GM18951 (cell line): Measurements from ENCODE around the gene CHMP1B.
"Not testable (repeated sequence)": the region's sequence is repeated elsewhere in the genome, so short reads cannot be mapped to it uniquely, and the experiment has no call there.

Experiments
- POLR2A ChIP-seq: IDR thresholded peaks from 4 replicates; pipeline ENCODE4 v1.6.1; 2011; ENCODE audit warnings: mild to moderate bottlenecking; ENCODE audit not compliant: insufficient read length, insufficient read depth; ENCODE audit errors: extremely low read depth
- in situ Hi-C: fragments of 300-500 bp; cut with MboI; formaldehyde crosslinking; loops from one replicate; pipeline ENCODE4 v1.12.0; 2022; ENCODE audit warnings: low sequenced_read_pairs, mixed read lengths, inconsistent platforms; ENCODE audit not compliant: unreplicated experiment

The CHMP1B gene

DNA sequence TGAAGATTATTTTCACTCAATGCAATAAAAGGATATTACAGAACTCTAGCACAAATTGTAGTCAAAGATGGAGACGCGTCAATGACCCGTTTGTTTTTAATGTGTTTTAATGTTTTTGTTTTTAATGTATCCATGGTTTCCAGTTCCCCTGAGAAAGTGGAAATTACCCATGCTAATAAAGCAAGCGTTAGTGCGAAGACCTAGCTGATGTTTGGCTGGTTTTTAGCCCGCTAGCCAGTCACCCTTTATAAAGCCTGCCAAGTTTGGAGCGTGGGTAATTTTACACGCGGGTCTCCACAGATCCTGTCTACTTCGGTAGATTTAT, 430 bp upstream of the CHMP1B start:
- no peak for TF ChIP-seq POLR2A
- in situ Hi-C loops: no loop called here

DNA sequence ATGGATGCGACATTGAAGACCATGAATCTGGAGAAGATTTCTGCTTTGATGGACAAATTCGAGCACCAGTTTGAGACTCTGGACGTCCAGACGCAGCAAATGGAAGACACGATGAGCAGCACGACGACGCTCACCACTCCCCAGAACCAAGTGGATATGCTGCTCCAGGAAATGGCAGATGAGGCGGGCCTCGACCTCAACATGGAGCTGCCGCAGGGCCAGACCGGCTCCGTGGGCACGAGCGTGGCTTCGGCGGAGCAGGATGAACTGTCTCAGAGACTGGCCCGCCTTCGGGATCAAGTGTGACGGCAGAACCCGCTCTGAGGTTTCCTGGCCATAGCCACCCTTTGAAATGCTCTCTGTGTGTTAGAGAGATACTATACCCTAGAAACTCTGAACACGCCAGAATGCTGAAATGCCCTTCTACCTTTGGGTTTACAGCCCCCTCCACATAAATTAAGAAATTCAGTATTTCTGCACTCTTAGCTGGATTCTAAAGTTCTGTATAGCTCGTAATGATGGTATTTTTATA, 659 bp downstream of the CHMP1B start:
- in situ Hi-C loops: no loop called here
- TF ChIP-seq POLR2A: no peak

DNA sequence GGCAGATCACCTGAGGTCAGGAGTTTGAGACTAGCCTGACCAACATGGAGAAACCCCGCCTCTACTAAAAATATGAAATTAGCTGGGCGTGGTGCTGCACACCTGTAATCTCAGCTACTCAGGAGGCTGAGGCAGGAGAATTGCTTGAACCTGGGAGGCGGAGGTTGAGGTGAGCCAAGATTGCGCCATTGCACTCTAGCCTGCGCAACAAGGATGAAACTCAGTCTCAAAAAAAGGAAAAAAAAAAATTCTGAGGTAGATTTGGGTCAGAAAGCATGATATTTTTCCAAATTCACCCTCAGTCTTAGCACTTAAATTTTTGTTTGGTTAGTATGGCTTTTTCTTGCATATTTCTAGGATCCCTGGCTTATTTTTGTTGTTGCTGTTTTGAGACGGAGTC, 3.3 kb downstream of the CHMP1B start:
- in situ Hi-C loops: not testable (repeated sequence)

DNA sequence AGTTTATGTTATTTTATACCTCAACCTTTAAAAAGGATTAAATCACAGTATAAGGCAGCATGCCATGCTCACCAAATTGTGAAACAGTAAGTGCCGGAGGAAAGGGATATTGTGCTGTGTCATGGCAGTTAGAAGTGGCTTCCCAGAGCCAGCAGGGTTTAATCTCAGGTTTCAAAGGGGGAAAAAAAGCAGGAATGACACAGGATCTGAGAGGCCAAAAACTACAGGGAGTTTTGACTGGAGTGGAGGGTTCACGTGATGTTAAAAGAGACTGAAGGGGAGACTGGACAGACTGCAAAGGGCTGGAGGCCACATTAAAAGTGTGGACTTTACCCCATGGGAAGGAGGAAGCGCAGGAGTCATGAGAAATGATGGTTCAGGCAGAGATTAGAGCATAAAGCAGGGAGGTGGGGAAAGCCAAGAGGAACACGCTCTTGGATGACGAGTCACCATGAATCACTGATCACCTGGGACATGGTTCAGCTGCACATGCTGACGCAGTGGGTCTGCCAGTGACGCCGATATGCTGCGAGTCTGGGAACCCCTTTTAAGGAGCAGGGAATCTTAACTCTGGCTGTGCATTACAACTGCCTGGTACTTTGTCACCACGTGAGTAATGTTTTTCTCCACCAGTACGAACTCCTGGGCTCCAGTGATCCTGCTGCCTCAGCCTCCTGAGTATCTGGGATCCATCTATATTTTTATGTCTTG, 6.1 kb downstream of the CHMP1B start:
- in situ Hi-C loops: no loop called here
- no peak for TF ChIP-seq POLR2A

DNA sequence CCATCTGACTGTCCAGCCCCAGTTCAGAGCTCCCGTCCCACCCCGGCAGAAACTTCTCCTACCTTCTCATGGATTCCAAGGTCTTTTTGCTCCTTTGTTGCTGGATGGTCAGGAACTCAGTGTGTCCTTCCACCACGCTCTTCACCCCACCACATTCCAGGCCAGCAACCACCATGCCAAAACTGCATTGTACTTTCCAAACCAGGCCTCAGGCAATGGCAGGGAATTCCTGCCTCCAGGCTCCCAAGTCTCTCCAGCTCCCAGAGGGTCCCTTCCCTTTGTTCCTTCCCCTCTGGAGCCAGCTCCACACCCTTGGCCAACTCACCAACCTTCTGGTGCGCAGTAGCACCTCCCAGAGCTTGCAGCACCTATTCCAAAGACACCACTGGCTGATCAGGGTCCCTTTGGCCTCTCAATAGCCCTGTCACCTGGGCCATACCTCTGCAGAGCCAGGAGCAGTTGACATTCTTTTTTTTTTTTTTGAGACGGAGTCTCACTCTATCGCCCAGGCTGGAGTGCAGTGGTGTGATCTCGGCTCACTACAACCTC, 8.1 kb downstream of the CHMP1B start:
- in situ Hi-C loops: no loop called here
- TF ChIP-seq POLR2A: no peak

DNA sequence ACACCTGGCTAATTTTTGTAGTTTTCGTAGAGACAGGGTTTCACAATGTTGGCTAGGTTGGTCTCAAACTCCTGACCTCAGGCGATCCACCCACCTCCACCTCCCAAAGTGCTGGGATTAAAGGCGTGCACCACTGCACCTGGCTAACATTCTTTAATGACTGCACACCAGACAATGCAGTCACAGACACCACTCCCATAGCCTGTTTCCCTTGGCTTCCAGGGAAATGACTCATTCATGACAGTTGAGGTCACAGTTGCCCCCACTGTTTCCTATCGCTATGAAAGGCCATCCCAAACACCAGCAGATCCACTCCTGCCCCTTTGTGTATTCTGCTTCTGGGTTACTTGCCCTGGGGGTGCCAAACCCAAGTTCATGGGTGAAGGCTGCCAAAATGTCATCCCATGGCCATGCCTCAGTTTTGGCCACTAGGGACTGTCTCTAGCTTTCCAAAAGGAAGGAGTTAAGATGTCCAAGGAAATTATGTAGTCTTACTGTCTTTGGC, 8.7 kb downstream of the CHMP1B start:
- no peak for TF ChIP-seq POLR2A
- in situ Hi-C loops: no loop called here

DNA sequence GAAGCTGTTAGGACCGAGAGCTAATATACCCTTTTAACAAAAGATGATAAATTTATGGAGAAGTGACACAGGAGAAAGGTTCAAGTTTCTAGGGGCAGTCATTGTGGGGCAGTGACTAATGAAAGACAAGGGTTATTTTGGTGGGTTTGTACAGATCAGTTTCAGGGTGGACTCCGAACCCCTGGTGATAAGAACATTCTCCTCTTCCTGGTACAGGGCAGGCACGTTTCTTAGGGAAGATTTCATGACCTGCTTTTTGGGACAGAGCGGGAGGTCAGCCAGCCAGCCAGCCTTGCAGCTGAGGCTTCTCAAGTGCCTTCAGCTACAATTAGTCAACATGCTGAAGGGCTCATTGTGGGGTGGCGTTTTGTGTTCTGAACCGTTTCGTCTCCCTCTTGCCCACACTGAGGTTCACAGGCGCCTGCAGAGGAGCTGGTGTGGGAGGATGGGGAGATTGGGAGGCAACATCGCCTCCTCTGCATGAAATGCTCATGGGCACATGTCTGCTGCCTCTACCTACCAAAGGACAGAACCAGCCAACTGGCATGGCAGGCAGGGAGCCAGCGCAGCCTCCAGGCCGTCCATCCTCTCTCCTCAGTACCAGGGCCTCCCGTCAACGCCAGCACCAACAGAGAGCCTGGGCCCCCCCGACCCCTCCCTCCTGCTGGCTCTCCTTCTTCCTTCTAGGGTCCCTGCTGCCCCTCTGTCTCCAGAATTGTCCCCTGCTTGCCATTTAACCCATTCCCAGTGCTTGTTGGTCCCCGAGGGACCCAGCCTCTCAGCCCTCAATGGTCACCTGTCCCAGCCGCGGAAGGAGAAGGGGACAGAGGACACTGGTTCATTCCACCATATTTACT, 9.6 kb downstream of the CHMP1B start:
- TF ChIP-seq POLR2A: no peak
- in situ Hi-C loops: no loop called here

DNA sequence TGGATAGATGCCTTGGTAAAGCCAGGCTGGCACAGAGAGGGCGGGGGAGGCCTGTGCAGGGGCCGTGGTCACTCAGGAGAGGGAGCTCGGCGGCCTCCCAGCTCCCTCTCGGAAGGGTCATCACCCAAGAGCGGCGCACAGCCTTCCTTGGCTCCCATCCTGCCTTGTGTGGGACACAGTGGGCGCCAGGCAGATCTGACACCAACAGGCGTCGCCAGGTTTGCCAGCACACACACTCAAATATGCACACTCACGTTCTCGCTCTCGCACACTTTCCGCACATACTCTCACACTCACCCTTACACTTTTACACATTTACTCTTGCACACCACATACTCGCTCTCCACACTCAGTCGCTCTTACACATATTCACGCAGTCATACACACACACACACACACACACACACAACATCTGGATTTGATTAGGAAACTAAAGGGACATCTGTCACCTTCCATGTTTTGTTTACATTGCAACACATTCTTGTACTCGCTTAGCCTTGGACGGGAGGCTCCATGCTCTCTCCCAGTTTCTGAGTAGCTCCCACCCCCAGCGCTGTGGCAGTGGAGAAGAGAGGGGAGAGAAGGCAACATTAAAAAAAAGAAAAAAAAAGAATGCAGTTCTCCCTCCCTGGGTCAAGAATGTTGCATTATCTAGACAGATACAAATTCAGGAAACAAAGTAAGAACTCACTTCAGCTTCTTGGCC, 10.5 kb downstream of the CHMP1B start:
- in situ Hi-C loops: no loop called here
- no peak for TF ChIP-seq POLR2A

DNA sequence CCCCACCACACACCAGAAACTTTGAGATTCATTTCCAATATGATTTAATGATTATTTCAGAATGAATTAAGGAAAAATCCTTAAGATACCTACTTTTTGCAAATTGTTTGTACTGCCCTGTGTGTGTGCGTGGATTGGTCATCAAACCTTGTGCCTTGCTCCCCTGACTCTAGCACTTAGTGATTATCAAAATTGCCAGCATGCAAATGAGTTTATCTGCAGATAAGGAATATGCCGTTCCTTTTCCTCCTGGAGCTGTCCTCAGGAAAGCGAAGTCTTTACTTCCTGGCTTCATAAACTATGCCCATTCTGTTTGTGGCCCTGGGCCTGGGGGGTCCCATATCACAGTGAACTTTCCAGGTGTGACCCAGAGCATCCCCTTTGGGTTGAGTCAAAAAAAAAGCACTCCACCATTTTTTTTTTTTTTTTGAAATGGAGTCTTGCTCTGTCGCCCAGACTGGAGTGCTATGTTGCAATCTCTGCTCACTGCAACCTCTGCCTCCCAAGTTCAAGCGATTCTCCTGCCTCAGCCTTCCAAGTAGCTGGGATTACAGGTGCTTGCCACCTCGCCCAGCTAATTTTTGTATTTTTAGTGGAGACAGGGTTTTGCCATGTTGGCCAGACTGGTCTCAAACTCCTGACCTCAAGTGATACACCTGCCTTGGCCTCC, 11.4 kb downstream of the CHMP1B start:
- no peak for TF ChIP-seq POLR2A
- in situ Hi-C loops: no loop called here

DNA sequence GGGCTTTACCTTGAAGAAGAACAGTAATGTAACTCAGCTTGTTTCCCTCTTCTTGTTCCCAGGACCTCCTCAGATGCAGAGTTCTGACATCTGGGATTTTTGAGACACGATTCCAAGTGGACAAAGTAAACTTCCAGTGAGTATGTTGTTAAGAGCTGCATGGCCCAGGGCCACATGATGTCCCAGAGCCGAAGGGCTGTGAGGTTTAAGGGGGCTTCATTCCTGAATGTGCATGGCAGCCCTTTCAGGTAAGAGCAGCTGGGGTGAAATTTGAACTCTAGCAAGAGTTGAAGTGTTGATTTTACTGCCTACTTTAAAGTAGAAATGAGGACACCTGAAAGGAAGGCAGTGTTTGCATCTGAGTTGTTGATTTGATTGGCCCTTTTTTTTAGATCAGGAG, 13.3 kb downstream of the CHMP1B start:
- TF ChIP-seq POLR2A: no peak
- in situ Hi-C loops: no loop called here

DNA sequence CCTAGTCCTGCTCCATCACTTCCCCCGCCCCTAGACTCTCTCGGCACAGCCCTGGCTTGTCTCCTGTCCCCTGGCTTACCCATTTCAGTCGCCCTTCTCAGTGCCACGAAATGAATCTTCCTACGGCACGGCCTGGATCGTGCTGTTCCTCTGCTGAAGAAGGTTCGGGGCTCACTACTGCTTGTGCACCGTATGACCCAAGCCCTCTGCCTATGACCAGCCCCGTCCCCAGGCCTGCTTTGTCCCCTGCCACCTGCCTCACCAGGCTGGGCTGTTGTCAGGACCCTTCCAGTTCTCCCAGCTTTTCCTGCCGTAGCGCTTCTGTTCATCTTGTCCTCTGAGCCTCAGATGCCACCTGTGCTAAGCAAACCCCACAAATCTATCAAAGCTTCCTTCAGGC, 13.9 kb downstream of the CHMP1B start:
- no peak for TF ChIP-seq POLR2A
- in situ Hi-C loops: no loop called here

DNA sequence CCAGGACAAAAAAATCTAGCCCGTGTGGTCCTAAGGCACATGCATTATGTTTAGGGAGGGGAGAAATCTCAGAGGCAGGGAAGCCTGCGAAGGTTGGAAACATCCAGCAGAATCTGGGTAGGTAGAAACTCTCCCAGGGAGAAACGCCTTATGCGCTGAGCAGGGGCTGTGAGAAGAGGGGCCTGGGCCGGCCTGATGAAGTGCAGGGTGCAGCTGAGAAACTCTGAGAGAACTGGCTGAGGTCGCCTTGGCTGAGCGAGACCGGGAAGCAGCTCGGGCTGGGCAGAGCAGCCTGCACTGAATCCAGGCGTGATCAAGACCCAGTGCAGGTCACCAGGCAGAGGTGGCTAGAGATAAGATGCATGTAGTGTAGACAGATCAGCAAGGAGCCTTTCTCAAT, 15.1 kb downstream of the CHMP1B start:
- no peak for TF ChIP-seq POLR2A
- in situ Hi-C loops: no loop called here

DNA sequence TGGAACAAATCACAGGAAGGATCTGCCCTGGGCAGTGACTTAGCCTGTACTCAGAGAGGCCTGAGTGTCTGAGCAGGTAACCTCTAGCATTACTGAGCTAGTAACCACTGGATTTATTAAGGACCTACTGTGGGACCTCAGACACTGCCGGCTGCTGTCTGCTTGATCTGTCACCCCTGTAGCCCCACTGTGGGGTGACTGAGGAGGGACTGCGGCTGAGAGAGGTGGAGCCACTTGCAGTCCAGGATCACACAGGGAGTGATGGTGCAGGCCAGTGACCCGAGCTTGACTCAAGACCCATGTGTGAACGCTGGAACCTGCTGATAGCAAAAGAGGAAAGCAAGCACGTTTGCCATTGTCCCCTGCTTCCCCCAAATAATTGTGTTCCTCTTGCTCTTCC, 15.6 kb downstream of the CHMP1B start:
- in situ Hi-C loops: no loop called here
- TF ChIP-seq POLR2A: no peak
